A549 (cell line): Measurements from ENCODE around the gene MCM3AP.

ENCODE experiments used
- CTCF ChIP-seq: fragments of >200 bp; sonication (Bioruptor Twin); formaldehyde crosslinking; IDR thresholded peaks from 3 replicates; pipeline ENCODE4 v1.5.1; 2016
- HOXA7 ChIP-seq: fragments of 250-450 bp; sonication (Bioruptor Pico); IDR thresholded peaks from 2 replicates; pipeline ENCODE4 v1.5.0; 2020; ENCODE audit warnings: mild to moderate bottlenecking, moderate library complexity
- KDM5A ChIP-seq: fragments of 200-600 bp; sonication (generic); IDR thresholded peaks from 2 replicates; pipeline ENCODE4 v1.6.1; 2016; ENCODE audit warnings: antibody characterized with exemption, mild to moderate bottlenecking
- MAZ ChIP-seq: fragments of 150-350 bp; IDR thresholded peaks from 2 replicates; pipeline ENCODE4 v1.6.1; 2014; ENCODE audit warnings: antibody characterized with exemption, low read depth, low read length, borderline replicate concordance
- MYC ChIP-seq: IDR thresholded peaks from 2 replicates; pipeline ENCODE4 v1.6.1; 2012; ENCODE audit warnings: mild to moderate bottlenecking, inconsistent platforms, low read length, improper control_type of control experiment, borderline replicate concordance
- NPAS2 ChIP-seq: fragments of 250-450 bp; sonication (Bioruptor Pico); IDR thresholded peaks from 2 replicates; pipeline ENCODE4 v1.8.0; 2022; ENCODE audit warnings: mild to moderate bottlenecking, moderate library complexity, borderline replicate concordance
- NR3C1 ChIP-seq: fragments of >200 bp; sonication (Bioruptor Twin); formaldehyde crosslinking; IDR thresholded peaks from 3 replicates; pipeline ENCODE4 v1.6.1; 2017
- POLR2A ChIP-seq: IDR thresholded peaks from 2 replicates; pipeline ENCODE4 v1.6.1; 2012; ENCODE audit warnings: mild to moderate bottlenecking, low read length
- REST ChIP-seq: fragments of 200-600 bp; sonication (generic); IDR thresholded peaks from 2 replicates; pipeline ENCODE4 v1.6.1; 2016; ENCODE audit warnings: antibody characterized with exemption, mild to moderate bottlenecking, moderate library complexity

- TF ChIP-seq CTCF = no peak
- no peak for TF ChIP-seq KDM5A
- TF ChIP-seq NR3C1 = no peak
- no peak for TF ChIP-seq MYC
- no peak for TF ChIP-seq HOXA7 (CRISPR knock-in tag)
- TF ChIP-seq POLR2A = no peak
- no peak for TF ChIP-seq REST
- TF ChIP-seq MAZ = no peak
- no peak for TF ChIP-seq NPAS2 (CRISPR knock-in tag)
These were observed 66.4 kb downstream of the MCM3AP start for GRCh38 chr21:46218906-46219590.
